ENCODE data around the gene CD248.
"Not testable (repeated sequence)": the region's sequence is repeated elsewhere in the genome, so short reads cannot be mapped to it uniquely, and the experiment has no call there.

CD248 gene

GRCh38 chr11:66312549-66313320 lies 4.1 kb downstream of the CD248 start:
- ATAC-seq: peak; percentile 86
- H3K4me1 Mint-ChIP-seq: peaks cover 26% of the 10 kb centered on the region
- no peaks in the 10 kb centered on the region for H3K27me3 Mint-ChIP-seq
- H3K4me3 Mint-ChIP-seq: peak overlapping the region; percentile 87
- H3K9me3 Mint-ChIP-seq: no peaks in the 10 kb centered on the region
- H3K27ac Mint-ChIP-seq: peak overlapping the region; percentile 84
- H3K36me3 Mint-ChIP-seq: no peaks in the 10 kb centered on the region

GRCh38 chr11:66311965-66312548 lies 4.8 kb downstream of the CD248 start:
- no peaks in the 10 kb centered on the region for H3K36me3 Mint-ChIP-seq
- H3K4me1 Mint-ChIP-seq: peaks cover 19% of the 10 kb centered on the region
- peak overlapping the region; percentile 87 for H3K4me3 Mint-ChIP-seq
- peak overlapping the region; percentile 84 for H3K27ac Mint-ChIP-seq
- no peaks in the 10 kb centered on the region for H3K9me3 Mint-ChIP-seq
- H3K27me3 Mint-ChIP-seq: no peaks in the 10 kb centered on the region
- peak; percentile 87 for ATAC-seq

GRCh38 chr11:66311470-66311964 lies 5.3 kb downstream of the CD248 start:
- Mint-ChIP-seq H3K9me3 (no peaks in the 10 kb centered on the region), H3K4me1 (peaks cover 19% of the 10 kb centered on the region), H3K27ac (peak overlapping the region; percentile 84), H3K4me3 (peak overlapping the region; percentile 87), H3K36me3 (no peaks in the 10 kb centered on the region), H3K27me3 (no peaks in the 10 kb centered on the region)
- ATAC-seq: no peak

- peak overlapping the region; percentile 84 for H3K27ac Mint-ChIP-seq
- H3K4me1 Mint-ChIP-seq: peaks cover 19% of the 10 kb centered on the region
- not testable (repeated sequence) for H3K4me3 Mint-ChIP-seq, H3K36me3 Mint-ChIP-seq, ATAC-seq, H3K9me3 Mint-ChIP-seq, H3K27me3 Mint-ChIP-seq
Observed at GRCh38 chr11:66310803-66311440, 5.9 kb downstream of the CD248 start.

- Mint-ChIP-seq H3K27ac (no peak overlapping the region), H3K9me3 (no peaks in the 10 kb centered on the region), H3K36me3 (no peaks in the 10 kb centered on the region), H3K4me3 (no peak overlapping the region), H3K27me3 (no peaks in the 10 kb centered on the region), H3K4me1 (peaks cover 16% of the 10 kb centered on the region)
- ATAC-seq: no peak
Observed at GRCh38 chr11:66310324-66310723, 6.5 kb downstream of the CD248 start.

- no peaks in the 10 kb centered on the region for H3K27me3 Mint-ChIP-seq
- H3K27ac Mint-ChIP-seq: no peak overlapping the region
- no peak for ATAC-seq
- no peaks in the 10 kb centered on the region for H3K36me3 Mint-ChIP-seq
- H3K9me3 Mint-ChIP-seq: no peaks in the 10 kb centered on the region
- H3K4me1 Mint-ChIP-seq: peaks cover 14% of the 10 kb centered on the region
- H3K4me3 Mint-ChIP-seq: no peak overlapping the region
Observed at GRCh38 chr11:66309475-66309874, 7.4 kb downstream of the CD248 start.

GRCh38 chr11:66302656-66303055 lies 14.2 kb downstream of the CD248 start:
- Mint-ChIP-seq H3K27ac (no peak overlapping the region), H3K9me3 (no peaks in the 10 kb centered on the region), H3K4me1 (no peaks in the 10 kb centered on the region), H3K36me3 (no peaks in the 10 kb centered on the region), H3K4me3 (no peak overlapping the region), H3K27me3 (no peaks in the 10 kb centered on the region)
- ATAC-seq: no peak

GRCh38 chr11:66299186-66299585 lies 17.7 kb downstream of the CD248 start:
- Mint-ChIP-seq H3K4me3 (no peak overlapping the region), H3K9me3 (no peaks in the 10 kb centered on the region), H3K27ac (no peak overlapping the region), H3K4me1 (no peaks in the 10 kb centered on the region), H3K27me3 (peaks cover 19% of the 10 kb centered on the region), H3K36me3 (no peaks in the 10 kb centered on the region)
- ATAC-seq: no peak

- Mint-ChIP-seq H3K27ac (no peak overlapping the region), H3K27me3 (peaks cover 34% of the 10 kb centered on the region), H3K4me1 (peaks cover 4% of the 10 kb centered on the region), H3K36me3 (no peaks in the 10 kb centered on the region), H3K4me3 (no peak overlapping the region), H3K9me3 (no peaks in the 10 kb centered on the region)
- no peak for ATAC-seq
Observed at GRCh38 chr11:66297610-66298009, 19.2 kb downstream of the CD248 start.

GRCh38 chr11:66294626-66295620 lies 21.9 kb downstream of the CD248 start:
- Mint-ChIP-seq H3K27ac (no peak overlapping the region), H3K4me1 (peaks cover 18% of the 10 kb centered on the region)

GRCh38 chr11:66293777-66294625 lies 22.8 kb downstream of the CD248 start:
- Mint-ChIP-seq H3K36me3 (no peaks in the 10 kb centered on the region), H3K27ac (no peak overlapping the region), H3K4me1 (peaks cover 24% of the 10 kb centered on the region), H3K27me3 (peaks cover 40% of the 10 kb centered on the region), H3K9me3 (no peaks in the 10 kb centered on the region), H3K4me3 (no peak overlapping the region)
- ATAC-seq: no peak

More at GRCh38 chr11:66294626-66295620, 21.9 kb downstream of the CD248 start:
- Mint-ChIP-seq H3K4me3 (no peak overlapping the region), H3K9me3 (no peaks in the 10 kb centered on the region), H3K36me3 (no peaks in the 10 kb centered on the region), H3K27me3 (peaks cover 40% of the 10 kb centered on the region)
- no peak for ATAC-seq

GRCh38 chr11:66293352-66293751 lies 23.5 kb downstream of the CD248 start:
- H3K9me3 Mint-ChIP-seq: no peaks in the 10 kb centered on the region
- H3K27me3 Mint-ChIP-seq: peaks cover 40% of the 10 kb centered on the region
- ATAC-seq: no peak
- peaks cover 27% of the 10 kb centered on the region for H3K4me1 Mint-ChIP-seq
- H3K27ac Mint-ChIP-seq: no peak overlapping the region
- peak overlapping the region; percentile 39 for H3K4me3 Mint-ChIP-seq
- no peaks in the 10 kb centered on the region for H3K36me3 Mint-ChIP-seq

- ATAC-seq: no peak
- Mint-ChIP-seq H3K9me3 (no peaks in the 10 kb centered on the region), H3K27ac (no peak overlapping the region), H3K4me3 (no peak overlapping the region), H3K27me3 (peaks cover 40% of the 10 kb centered on the region), H3K36me3 (no peaks in the 10 kb centered on the region), H3K4me1 (peaks cover 33% of the 10 kb centered on the region)
Observed at GRCh38 chr11:66292543-66293332, 24.1 kb downstream of the CD248 start.
